ENCODE data around the gene ASAP2. TPM values are rescaled to one million over a fixed set of nuclear protein-coding genes. Genes with fewer than 3 reads are reported as not detected.

Gene ASAP2
- total RNA-seq, 1 experiment from 2014 or later: 25.2 TPM

- intact Hi-C loops (cut with micrococcal nuclease): no loop called here
- Histone ChIP-seq H3K4me3 (ENCODE audit: low read length) (no peak overlapping the region), H3F3A (ENCODE audit: low read length, unreplicated experiment) (peaks cover 6% of the 10 kb centered on the region), H3K9me3 (ENCODE audit: low read length) (no peaks in the 10 kb centered on the region), H3K4me1 (ENCODE audit: insufficient read depth, low read length) (peaks cover 57% of the 10 kb centered on the region), H3K9ac (ENCODE audit: low read length) (no peak overlapping the region), H3K9me2 (replicated peaks; ENCODE audit: low read length) (no peaks in the 10 kb centered on the region), H3K36me3 (ENCODE audit: low read depth, low read length) (peaks cover 3% of the 10 kb centered on the region; the same call in 1 of the 2 replicates), H3K27me3 (ENCODE audit: low read length) (no peaks in the 10 kb centered on the region), H2AFZ (ENCODE audit: low read length) (no peak overlapping the region), H3K4me2 (ENCODE audit: low read length) (no peak overlapping the region), H4K20me1 (ENCODE audit: low read length) (no peaks in the 10 kb centered on the region), H3K27ac (ENCODE audit: low read length) (no peak overlapping the region), H3K79me2 (ENCODE audit: low read length) (peaks cover 76% of the 10 kb centered on the region)
- no peak for TF ChIP-seq EZH2phosphoT487 (IDR thresholded peaks at IDR 0.05; ENCODE audit: borderline replicate concordance, low read length)
- no peak for TF ChIP-seq EZH2 (IDR thresholded peaks at IDR 0.05; ENCODE audit: low read length, unreplicated experiment)
- no peak for TF ChIP-seq CTCF (conservative IDR thresholded peaks at IDR 0.05; ENCODE audit: low read depth, low read length)
- BruUV-seq (replicated peaks): no TSS peak
- CTCF ChIA-PET: no interaction called here
- ATAC-seq (no peak), DNase-seq (no peak)
- POLR2A ChIA-PET (ENCODE audit: unreplicated experiment): no interaction called here
Measured at GRCh38 chr2:9313443-9313842, 106.8 kb downstream of the ASAP2 start.

- H2AFZ ChIP-seq (ENCODE audit: low read length): no peak overlapping the region
- peaks cover 38% of the 10 kb centered on the region for H3K4me1 ChIP-seq (ENCODE audit: insufficient read depth, low read length)
- TF ChIP-seq EZH2phosphoT487 (IDR thresholded peaks at IDR 0.05; ENCODE audit: borderline replicate concordance, low read length) (no peak), EZH2 (IDR thresholded peaks at IDR 0.05; ENCODE audit: low read length, unreplicated experiment) (no peak), CTCF (conservative IDR thresholded peaks at IDR 0.05; ENCODE audit: low read depth, low read length) (no peak)
- peak overlapping the region; percentile 46 for H3K4me2 ChIP-seq (ENCODE audit: low read length)
- no peaks in the 10 kb centered on the region for H3K9me2 ChIP-seq (replicated peaks; ENCODE audit: low read length)
- H3K9me3 ChIP-seq (ENCODE audit: low read length): no peaks in the 10 kb centered on the region
- BruUV-seq (replicated peaks): no TSS peak
- ChIA-PET CTCF (no interaction called here), POLR2A (ENCODE audit: unreplicated experiment) (no interaction called here)
- H3K79me2 ChIP-seq (ENCODE audit: low read length): peaks cover 60% of the 10 kb centered on the region
- H3K4me3 ChIP-seq (ENCODE audit: low read length): no peak overlapping the region
- ATAC-seq: peak; percentile 78
- no peaks in the 10 kb centered on the region for H4K20me1 ChIP-seq (ENCODE audit: low read length)
- H3F3A ChIP-seq (ENCODE audit: low read length, unreplicated experiment): no peaks in the 10 kb centered on the region
- DNase-seq: peak; percentile 94
- H3K36me3 ChIP-seq (ENCODE audit: low read depth, low read length): peaks cover 14% of the 10 kb centered on the region; the same call in 1 of the 2 replicates
- intact Hi-C loops (cut with micrococcal nuclease): no loop called here
- peak overlapping the region; percentile 36; the same call in 1 of the 2 replicates for H3K9ac ChIP-seq (ENCODE audit: low read length)
- H3K27ac ChIP-seq (ENCODE audit: low read length): peak overlapping the region; percentile 80
- H3K27me3 ChIP-seq (ENCODE audit: low read length): no peaks in the 10 kb centered on the region
Measured at GRCh38 chr2:9315280-9315847, 108.8 kb downstream of the ASAP2 start.

- Histone ChIP-seq H2AFZ (ENCODE audit: low read length) (no peak overlapping the region), H3K27ac (ENCODE audit: low read length) (no peak overlapping the region), H3F3A (ENCODE audit: low read length, unreplicated experiment) (no peaks in the 10 kb centered on the region), H3K9me2 (replicated peaks; ENCODE audit: low read length) (no peaks in the 10 kb centered on the region), H3K9ac (ENCODE audit: low read length) (no peak overlapping the region), H3K9me3 (ENCODE audit: low read length) (no peaks in the 10 kb centered on the region), H3K4me2 (ENCODE audit: low read length) (no peak overlapping the region), H3K4me3 (ENCODE audit: low read length) (no peak overlapping the region), H3K79me2 (ENCODE audit: low read length) (peaks cover 55% of the 10 kb centered on the region), H3K27me3 (ENCODE audit: low read length) (no peaks in the 10 kb centered on the region), H3K36me3 (ENCODE audit: low read depth, low read length) (peaks cover 29% of the 10 kb centered on the region), H3K4me1 (ENCODE audit: insufficient read depth, low read length) (peaks cover 17% of the 10 kb centered on the region), H4K20me1 (ENCODE audit: low read length) (no peaks in the 10 kb centered on the region)
- no peak for TF ChIP-seq EZH2phosphoT487 (IDR thresholded peaks at IDR 0.05; ENCODE audit: borderline replicate concordance, low read length)
- TF ChIP-seq CTCF (conservative IDR thresholded peaks at IDR 0.05; ENCODE audit: low read depth, low read length): no peak
- no peak for TF ChIP-seq EZH2 (IDR thresholded peaks at IDR 0.05; ENCODE audit: low read length, unreplicated experiment)
- intact Hi-C loops (cut with micrococcal nuclease): no loop called here
- CTCF ChIA-PET: no interaction called here
- BruUV-seq (replicated peaks): no TSS peak
- POLR2A ChIA-PET (ENCODE audit: unreplicated experiment): no interaction called here
- DNase-seq (no peak), ATAC-seq (no peak)
Measured at GRCh38 chr2:9317559-9317958, 110.9 kb downstream of the ASAP2 start.
